Astrocyte (in vitro differentiated cells and primary cell): ENCODE measurements around the gene SBF2. TPM values are rescaled to one million over a fixed set of nuclear protein-coding genes. Genes with fewer than 3 reads are reported as not detected.

Source experiments
- DNase-seq: peaks from one replicate; pipeline ENCODE4 v3.0.0-alpha.2; 2010; ENCODE audit warnings: low read depth
- FAIRE-seq: peaks from 2 replicates; lab custom pipeline; 2011; peaks lifted over from hg19 to GRCh38; lab: Jason Lieb, UNC
- H2AFZ ChIP-seq: 2 replicates; pipeline ENCODE4 v1.6.0; 2012; ENCODE audit warnings: low read depth, low read length, inconsistent platforms
- H3K27ac ChIP-seq: 2 replicates; pipeline ENCODE4 v1.5.1; 2011; ENCODE audit warnings: low read depth, low read length, inconsistent platforms
- H3K27me3 ChIP-seq: 2 replicates; pipeline ENCODE4 v1.6.0; 2011; ENCODE audit warnings: low read length, inconsistent platforms; ENCODE audit not compliant: insufficient read depth
- H3K36me3 ChIP-seq: 2 replicates; pipeline ENCODE4 v1.5.1; 2011; ENCODE audit warnings: low read length, inconsistent platforms; ENCODE audit not compliant: insufficient read depth
- H3K4me1 ChIP-seq: 2 replicates; pipeline ENCODE4 v1.5.1; 2011; ENCODE audit warnings: low read length, inconsistent platforms; ENCODE audit not compliant: insufficient read depth
- H3K4me2 ChIP-seq: 2 replicates; pipeline ENCODE4 v1.6.0; 2012; ENCODE audit warnings: low read length, inconsistent platforms
- H3K4me3 ChIP-seq: 2 replicates; pipeline ENCODE4 v1.5.1; 2011; ENCODE audit warnings: low read depth, mild to moderate bottlenecking, low read length, inconsistent platforms; ENCODE audit not compliant: insufficient read depth
- H3K79me2 ChIP-seq: 2 replicates; pipeline ENCODE4 v1.6.0; 2012; ENCODE audit warnings: mild to moderate bottlenecking, low read length, inconsistent platforms; ENCODE audit not compliant: insufficient read depth
- H3K9ac ChIP-seq: 2 replicates; pipeline ENCODE4 v1.6.0; 2012; ENCODE audit warnings: mild to moderate bottlenecking, low read length, inconsistent platforms
- H3K9me3 ChIP-seq: 2 replicates; pipeline ENCODE4 v1.5.1; 2012; ENCODE audit warnings: low read depth, mild to moderate bottlenecking, low read length, inconsistent platforms; ENCODE audit not compliant: insufficient read depth
- H4K20me1 ChIP-seq: 2 replicates; pipeline ENCODE4 v1.6.0; 2012; ENCODE audit warnings: low read length, inconsistent platforms; ENCODE audit not compliant: insufficient read depth
- H3K27ac Mint-ChIP-seq: one replicate; pipeline ENCODE4 v1.8.0; 2021; ENCODE audit warnings: mild to moderate bottlenecking, mixed read lengths; ENCODE audit not compliant: unreplicated experiment
- H3K27me3 Mint-ChIP-seq: one replicate; pipeline ENCODE4 v1.8.0; 2021; ENCODE audit warnings: low read depth, mixed read lengths; ENCODE audit not compliant: unreplicated experiment
- H3K36me3 Mint-ChIP-seq: one replicate; pipeline ENCODE4 v1.8.0; 2021; ENCODE audit warnings: low read depth, mixed read lengths; ENCODE audit not compliant: unreplicated experiment
- H3K4me1 Mint-ChIP-seq: one replicate; pipeline ENCODE4 v1.8.0; 2021; ENCODE audit warnings: low read depth, mixed read lengths; ENCODE audit not compliant: unreplicated experiment
- H3K4me3 Mint-ChIP-seq: one replicate; pipeline ENCODE4 v1.8.0; 2021; ENCODE audit warnings: mild to moderate bottlenecking, moderate library complexity, mixed read lengths; ENCODE audit not compliant: unreplicated experiment
- H3K9me3 Mint-ChIP-seq: one replicate; pipeline ENCODE4 v1.8.0; 2021; ENCODE audit warnings: mild to moderate bottlenecking, mixed read lengths; ENCODE audit not compliant: unreplicated experiment
- CTCF ChIP-seq: IDR thresholded peaks from 2 replicates; pipeline ENCODE4 v1.5.1; 2011; ENCODE audit warnings: low read depth, mild to moderate bottlenecking, inconsistent platforms, low read length, moderate library complexity; ENCODE audit not compliant: insufficient read depth
- EZH2 ChIP-seq: IDR thresholded peaks from 2 replicates; pipeline ENCODE4 v1.6.1; 2012; ENCODE audit warnings: mild to moderate bottlenecking, low read length, inconsistent platforms; ENCODE audit not compliant: insufficient read depth
- total RNA-seq: library from RNA; stranded (reverse); gene quantifications from 2 replicates; pipeline ENCODE4 v1.2.1, GENCODE V29; 2021

Gene SBF2
- total RNA-seq, 1 donor from 2014 or later = 50.0 TPM

- Histone ChIP-seq H3K79me2 (peaks cover 5% of the 10 kb centered on the region), H3K4me3 (no peak overlapping the region), H3K4me1 (no peaks in the 10 kb centered on the region), H3K9ac (no peak overlapping the region), H2AFZ (no peak overlapping the region), H3K27me3 (no peaks in the 10 kb centered on the region), H4K20me1 (no peaks in the 10 kb centered on the region), H3K36me3 (no peaks in the 10 kb centered on the region), H3K27ac (no peak overlapping the region), H3K4me2 (no peak overlapping the region), H3K9me3 (no peaks in the 10 kb centered on the region)
- peaks cover 8% of the 10 kb centered on the region for H3K36me3 Mint-ChIP-seq
- no peak overlapping the region for H3K4me3 Mint-ChIP-seq
- peaks cover 5% of the 10 kb centered on the region for H3K4me1 Mint-ChIP-seq
- FAIRE-seq (peak; percentile 41), DNase-seq (no peak)
- H3K27ac Mint-ChIP-seq = no peak overlapping the region
- peaks cover 12% of the 10 kb centered on the region for H3K9me3 Mint-ChIP-seq
- H3K27me3 Mint-ChIP-seq = no peaks in the 10 kb centered on the region
- no peak for TF ChIP-seq EZH2
- TF ChIP-seq CTCF = no peak
Observed at GRCh38 chr11:10095412-10096208, 198.4 kb downstream of the SBF2 start.

- DNase-seq (no peak), FAIRE-seq (peak; percentile 55)
- H3K4me1 Mint-ChIP-seq = peaks cover 5% of the 10 kb centered on the region
- H3K9me3 Mint-ChIP-seq = no peaks in the 10 kb centered on the region
- peaks cover 5% of the 10 kb centered on the region for H3K79me2 ChIP-seq
- no peaks in the 10 kb centered on the region for H3K27me3 ChIP-seq
- no peaks in the 10 kb centered on the region for H3K4me1 ChIP-seq
- H3K4me3 ChIP-seq = no peak overlapping the region
- H3K36me3 Mint-ChIP-seq = no peaks in the 10 kb centered on the region
- no peak overlapping the region for H3K9ac ChIP-seq
- H3K9me3 ChIP-seq = no peaks in the 10 kb centered on the region
- no peak overlapping the region for H3K4me2 ChIP-seq
- H3K4me3 Mint-ChIP-seq = no peak overlapping the region
- no peaks in the 10 kb centered on the region for H3K36me3 ChIP-seq
- no peak overlapping the region for H3K27ac Mint-ChIP-seq
- H3K27ac ChIP-seq = no peak overlapping the region
- H4K20me1 ChIP-seq = no peaks in the 10 kb centered on the region
- no peaks in the 10 kb centered on the region for H3K27me3 Mint-ChIP-seq
- H2AFZ ChIP-seq = no peak overlapping the region
- no peak for TF ChIP-seq EZH2
- no peak for TF ChIP-seq CTCF
Observed at GRCh38 chr11:10092426-10092825, 201.6 kb downstream of the SBF2 start.
